Liver (tissue), 9 donors: ENCODE data around the gene PEX5L. TPM values are rescaled to one million over a fixed set of nuclear protein-coding genes. Genes with fewer than 3 reads are reported as not detected.

Source experiments
- DNase-seq: peaks from one replicate; pipeline ENCODE4 v3.0.0-alpha.2; 2017; ENCODE audit warnings: low spot score
- H3K27ac ChIP-seq, 2 donors: one replicate each; pipeline ENCODE4 v1.7.0; 2013; ENCODE audit warnings: inconsistent platforms in 2 of 2, low read length in 2 of 2, control low read depth in 1 of 2, low read depth in 1 of 2, mild to moderate bottlenecking in 1 of 2
- H3K27me3 ChIP-seq, 4 donors: one replicate each; pipeline versions ENCODE4 v1.6.1 to v1.7.0; 2013; ENCODE audit warnings: low read length in 3 of 4, inconsistent platforms in 1 of 4, mild to moderate bottlenecking in 1 of 4, moderate library complexity in 1 of 4; ENCODE audit not compliant: control insufficient read depth in 4 of 4, insufficient read depth in 4 of 4
- H3K36me3 ChIP-seq, 4 donors: one replicate each; pipeline versions ENCODE4 v1.6.1 to v1.7.0; 2013; ENCODE audit warnings: low read length in 3 of 4, mild to moderate bottlenecking in 3 of 4, low read depth in 1 of 4, moderate library complexity in 1 of 4; ENCODE audit not compliant: control insufficient read depth in 4 of 4, insufficient read depth in 3 of 4
- H3K4me1 ChIP-seq, 4 donors: one replicate each; pipeline versions ENCODE4 v1.6.1 to v1.7.0; 2013; ENCODE audit warnings: low read length in 3 of 4, mild to moderate bottlenecking in 3 of 4, moderate library complexity in 1 of 4; ENCODE audit not compliant: control insufficient read depth in 4 of 4, insufficient read depth in 4 of 4
- H3K4me3 ChIP-seq, 3 donors: one replicate each; pipeline versions ENCODE4 v1.6.1 to v1.7.0; 2013; ENCODE audit warnings: low read length in 3 of 3, control low read depth in 1 of 3, low read depth in 1 of 3, mild to moderate bottlenecking in 1 of 3
- H3K9ac ChIP-seq, 2 donors: one replicate each; pipeline ENCODE4 v1.7.0; 2013; ENCODE audit warnings: low read length in 2 of 2, mild to moderate bottlenecking in 2 of 2, moderate library complexity in 2 of 2, control low read depth in 1 of 2, low read depth in 1 of 2
- H3K9me3 ChIP-seq, 4 donors: one replicate each; pipeline versions ENCODE4 v1.6.1 to v1.7.0; 2013; ENCODE audit warnings: low read length in 3 of 4; ENCODE audit not compliant: control insufficient read depth in 4 of 4
- EGR1 ChIP-seq, 2 donors: IDR thresholded peaks; 2 replicates each; pipeline ENCODE4 v1.6.1; 2016 to 2018; ENCODE audit warnings: antibody characterized with exemption in 2 of 2, low read depth in 2 of 2
- FOXA1 ChIP-seq: IDR thresholded peaks from 2 replicates; pipeline ENCODE4 v1.6.1; 2016; ENCODE audit warnings: antibody characterized with exemption
- FOXA2 ChIP-seq: IDR thresholded peaks from 2 replicates; pipeline ENCODE4 v1.6.1; 2016; ENCODE audit warnings: antibody characterized with exemption
- GABPA ChIP-seq, 2 donors: IDR thresholded peaks in 1 of 2; conservative IDR thresholded peaks in 1 of 2; 2 replicates each; pipeline ENCODE4 v1.6.1; 2016; ENCODE audit warnings: antibody characterized with exemption in 2 of 2, mild to moderate bottlenecking in 1 of 2, moderate library complexity in 1 of 2
- HNF4A ChIP-seq, 2 donors: conservative IDR thresholded peaks; 2 replicates each; pipeline ENCODE4 v1.6.1; 2016; ENCODE audit warnings: antibody characterized with exemption in 2 of 2, mild to moderate bottlenecking in 2 of 2
- HNF4G ChIP-seq: IDR thresholded peaks from 2 replicates; pipeline ENCODE4 v1.6.1; 2016; ENCODE audit warnings: antibody characterized with exemption
- JUND ChIP-seq, 2 donors: IDR thresholded peaks; 2 replicates each; pipeline ENCODE4 v1.6.1; 2016; ENCODE audit warnings: antibody characterized with exemption in 2 of 2
- NR2F2 ChIP-seq: IDR thresholded peaks from 2 replicates; pipeline ENCODE4 v1.6.1; 2016; ENCODE audit warnings: antibody characterized with exemption
- RAD21 ChIP-seq, 2 donors: IDR thresholded peaks; 2 replicates each; pipeline ENCODE4 v1.6.1; 2016; ENCODE audit warnings: antibody characterized with exemption in 2 of 2, mild to moderate bottlenecking in 2 of 2
- RXRA ChIP-seq, 2 donors: IDR thresholded peaks; 2 replicates each; pipeline ENCODE4 v1.6.1; 2017 to 2018; ENCODE audit warnings: antibody characterized with exemption in 2 of 2, mild to moderate bottlenecking in 1 of 2
- SP1 ChIP-seq: IDR thresholded peaks from 2 replicates; pipeline ENCODE4 v1.6.1; 2018; ENCODE audit warnings: antibody characterized with exemption, mild to moderate bottlenecking
- TAF1 ChIP-seq: conservative IDR thresholded peaks from 2 replicates; pipeline ENCODE4 v1.6.1; 2016; ENCODE audit warnings: antibody characterized with exemption, mild to moderate bottlenecking
- YY1 ChIP-seq: IDR thresholded peaks from 2 replicates; pipeline ENCODE4 v1.6.1; 2016; ENCODE audit warnings: antibody characterized with exemption, mild to moderate bottlenecking
- WGBS: extraction: QIAGEN DNeasy Blood & Tissue Kit; methylation state at CpG from one replicate; pipeline ENCODE4 v1.1.7; 2013; 5-methylcytosine and 5-hydroxymethylcytosine counted together
- polyA plus RNA-seq, 2 donors: library from polyadenylated mRNA; stranded (reverse) in 1 of 2; unstranded in 1 of 2; fragments of 200-250 nt in 1 of 2; fragments of >200 nt in 1 of 2; fragmentation: Nextera tagmentation in 1 of 2; extraction: Ambion mirVana in 1 of 2; gene quantifications; one replicate each; pipeline versions ENCODE4 v1.2.1 to v1.2.3, GENCODE V29; 2013 to 2015
- total RNA-seq, 2 donors: library from RNA; depleted of rRNA; stranded (reverse); fragments of >200 nt; gene quantifications; one replicate each; pipeline ENCODE4 v1.2.3, GENCODE V29; 2014
- TF ChIP-seq, protein P1 (sequence below): IDR thresholded peaks from 2 replicates; pipeline ENCODE4 v1.6.1; 2016; ENCODE audit warnings: antibody characterized with exemption
- TF ChIP-seq, protein P2 (sequence below): IDR thresholded peaks from 2 replicates; pipeline ENCODE4 v1.6.1; 2016; ENCODE audit warnings: antibody characterized with exemption
- TF ChIP-seq, protein P3 (sequence below): IDR thresholded peaks from 2 replicates; pipeline ENCODE4 v1.6.1; 2016; ENCODE audit warnings: antibody characterized with exemption, mild to moderate bottlenecking
- TF ChIP-seq, protein P4 (sequence below): fragments of 150-350 bp; IDR thresholded peaks from 2 replicates; pipeline ENCODE4 v1.5.1; 2017; ENCODE audit warnings: improper control_type of control experiment, low read depth, low read length; ENCODE audit not compliant: missing input control
- TF ChIP-seq, protein P5 (sequence below): IDR thresholded peaks from 2 replicates; pipeline ENCODE4 v1.6.1; 2016; ENCODE audit warnings: antibody characterized with exemption
- donor health status: healthy.
- donor health status: healthy.
- donor health status: healthy.
- donor health status: healthy.
- donor health status: healthy.

PEX5L gene
- total and polyA plus RNA-seq, 4 donors: 0.03 TPM; not detected in 3

DNA sequence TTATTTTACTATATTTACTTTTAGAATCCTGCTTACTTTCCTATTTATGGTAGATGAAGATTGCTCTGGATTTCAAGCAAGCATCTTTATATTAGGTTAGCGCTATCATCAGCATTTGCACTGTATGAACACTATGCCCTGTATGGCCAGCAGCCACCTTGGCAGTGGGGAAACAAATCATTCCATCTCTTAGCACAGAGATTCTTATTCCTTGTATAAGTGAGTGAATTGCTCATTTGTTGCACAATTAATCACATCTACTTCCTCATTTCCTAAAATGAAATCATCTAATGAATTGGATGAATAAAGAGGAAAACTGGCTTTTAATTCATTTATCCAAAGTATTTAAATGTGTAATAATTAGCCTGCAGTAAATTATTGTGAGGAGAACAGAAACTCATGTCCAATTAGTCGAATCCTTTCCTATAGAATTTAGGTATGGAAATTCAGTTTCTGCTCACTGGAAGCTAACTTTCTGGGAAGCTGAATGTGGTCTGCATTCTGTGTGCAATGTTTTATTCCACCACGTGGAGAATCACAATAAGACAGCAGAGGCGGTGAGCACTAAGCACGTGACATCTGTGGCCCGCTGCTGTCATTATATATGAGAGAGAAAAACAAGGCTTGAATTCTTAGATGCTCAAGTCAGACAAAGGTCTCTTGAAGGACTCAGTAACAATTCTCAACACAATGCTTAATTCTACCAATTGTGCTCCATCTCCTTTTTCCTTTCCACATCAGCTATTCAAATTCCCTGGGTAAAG lies 93.4 kb downstream of the PEX5L start:
- 66% methylated on average over 6 of the region's 6 CpGs for WGBS
- peaks cover 0 to 7% (median 4%) of the 10 kb centered on the region in 4 donors for H3K27me3 ChIP-seq
- no peak overlapping the region for H3K9ac ChIP-seq
- no peak overlapping the region for H3K27ac ChIP-seq
- no peaks in the 10 kb centered on the region for H3K36me3 ChIP-seq
- no peak overlapping the region for H3K4me3 ChIP-seq
- H3K4me1 ChIP-seq: no peaks in the 10 kb centered on the region
- TF ChIP-seq HNF4G (no peak), TAF1 (no peak), GABPA (IDR thresholded peaks at IDR 0.05 in 1 of 2, conservative IDR thresholded peaks at IDR 0.05 in 1 of 2) (no peak), JUND (IDR thresholded peaks at IDR 0.05) (no peak), YY1 (no peak), SP1 (no peak), FOXA2 (no peak), HNF4A (conservative IDR thresholded peaks at IDR 0.05) (no peak), RAD21 (IDR thresholded peaks at IDR 0.05) (no peak), FOXA1 (no peak), NR2F2 (no peak), EGR1 (IDR thresholded peaks at IDR 0.05; ENCODE audit: low read depth in 2 of 2) (no peak), RXRA (IDR thresholded peaks at IDR 0.05) (no peak)
- TF ChIP-seq, protein P1, sequence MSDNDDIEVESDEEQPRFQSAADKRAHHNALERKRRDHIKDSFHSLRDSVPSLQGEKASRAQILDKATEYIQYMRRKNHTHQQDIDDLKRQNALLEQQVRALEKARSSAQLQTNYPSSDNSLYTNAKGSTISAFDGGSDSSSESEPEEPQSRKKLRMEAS: no peak
- TF ChIP-seq, protein P2, sequence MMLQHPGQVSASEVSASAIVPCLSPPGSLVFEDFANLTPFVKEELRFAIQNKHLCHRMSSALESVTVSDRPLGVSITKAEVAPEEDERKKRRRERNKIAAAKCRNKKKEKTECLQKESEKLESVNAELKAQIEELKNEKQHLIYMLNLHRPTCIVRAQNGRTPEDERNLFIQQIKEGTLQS: no peak
- TF ChIP-seq, protein P3, sequence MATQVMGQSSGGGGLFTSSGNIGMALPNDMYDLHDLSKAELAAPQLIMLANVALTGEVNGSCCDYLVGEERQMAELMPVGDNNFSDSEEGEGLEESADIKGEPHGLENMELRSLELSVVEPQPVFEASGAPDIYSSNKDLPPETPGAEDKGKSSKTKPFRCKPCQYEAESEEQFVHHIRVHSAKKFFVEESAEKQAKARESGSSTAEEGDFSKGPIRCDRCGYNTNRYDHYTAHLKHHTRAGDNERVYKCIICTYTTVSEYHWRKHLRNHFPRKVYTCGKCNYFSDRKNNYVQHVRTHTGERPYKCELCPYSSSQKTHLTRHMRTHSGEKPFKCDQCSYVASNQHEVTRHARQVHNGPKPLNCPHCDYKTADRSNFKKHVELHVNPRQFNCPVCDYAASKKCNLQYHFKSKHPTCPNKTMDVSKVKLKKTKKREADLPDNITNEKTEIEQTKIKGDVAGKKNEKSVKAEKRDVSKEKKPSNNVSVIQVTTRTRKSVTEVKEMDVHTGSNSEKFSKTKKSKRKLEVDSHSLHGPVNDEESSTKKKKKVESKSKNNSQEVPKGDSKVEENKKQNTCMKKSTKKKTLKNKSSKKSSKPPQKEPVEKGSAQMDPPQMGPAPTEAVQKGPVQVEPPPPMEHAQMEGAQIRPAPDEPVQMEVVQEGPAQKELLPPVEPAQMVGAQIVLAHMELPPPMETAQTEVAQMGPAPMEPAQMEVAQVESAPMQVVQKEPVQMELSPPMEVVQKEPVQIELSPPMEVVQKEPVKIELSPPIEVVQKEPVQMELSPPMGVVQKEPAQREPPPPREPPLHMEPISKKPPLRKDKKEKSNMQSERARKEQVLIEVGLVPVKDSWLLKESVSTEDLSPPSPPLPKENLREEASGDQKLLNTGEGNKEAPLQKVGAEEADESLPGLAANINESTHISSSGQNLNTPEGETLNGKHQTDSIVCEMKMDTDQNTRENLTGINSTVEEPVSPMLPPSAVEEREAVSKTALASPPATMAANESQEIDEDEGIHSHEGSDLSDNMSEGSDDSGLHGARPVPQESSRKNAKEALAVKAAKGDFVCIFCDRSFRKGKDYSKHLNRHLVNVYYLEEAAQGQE: no peak
- TF ChIP-seq, protein P4, sequence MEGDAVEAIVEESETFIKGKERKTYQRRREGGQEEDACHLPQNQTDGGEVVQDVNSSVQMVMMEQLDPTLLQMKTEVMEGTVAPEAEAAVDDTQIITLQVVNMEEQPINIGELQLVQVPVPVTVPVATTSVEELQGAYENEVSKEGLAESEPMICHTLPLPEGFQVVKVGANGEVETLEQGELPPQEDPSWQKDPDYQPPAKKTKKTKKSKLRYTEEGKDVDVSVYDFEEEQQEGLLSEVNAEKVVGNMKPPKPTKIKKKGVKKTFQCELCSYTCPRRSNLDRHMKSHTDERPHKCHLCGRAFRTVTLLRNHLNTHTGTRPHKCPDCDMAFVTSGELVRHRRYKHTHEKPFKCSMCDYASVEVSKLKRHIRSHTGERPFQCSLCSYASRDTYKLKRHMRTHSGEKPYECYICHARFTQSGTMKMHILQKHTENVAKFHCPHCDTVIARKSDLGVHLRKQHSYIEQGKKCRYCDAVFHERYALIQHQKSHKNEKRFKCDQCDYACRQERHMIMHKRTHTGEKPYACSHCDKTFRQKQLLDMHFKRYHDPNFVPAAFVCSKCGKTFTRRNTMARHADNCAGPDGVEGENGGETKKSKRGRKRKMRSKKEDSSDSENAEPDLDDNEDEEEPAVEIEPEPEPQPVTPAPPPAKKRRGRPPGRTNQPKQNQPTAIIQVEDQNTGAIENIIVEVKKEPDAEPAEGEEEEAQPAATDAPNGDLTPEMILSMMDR: no peak
- TF ChIP-seq, protein P5, sequence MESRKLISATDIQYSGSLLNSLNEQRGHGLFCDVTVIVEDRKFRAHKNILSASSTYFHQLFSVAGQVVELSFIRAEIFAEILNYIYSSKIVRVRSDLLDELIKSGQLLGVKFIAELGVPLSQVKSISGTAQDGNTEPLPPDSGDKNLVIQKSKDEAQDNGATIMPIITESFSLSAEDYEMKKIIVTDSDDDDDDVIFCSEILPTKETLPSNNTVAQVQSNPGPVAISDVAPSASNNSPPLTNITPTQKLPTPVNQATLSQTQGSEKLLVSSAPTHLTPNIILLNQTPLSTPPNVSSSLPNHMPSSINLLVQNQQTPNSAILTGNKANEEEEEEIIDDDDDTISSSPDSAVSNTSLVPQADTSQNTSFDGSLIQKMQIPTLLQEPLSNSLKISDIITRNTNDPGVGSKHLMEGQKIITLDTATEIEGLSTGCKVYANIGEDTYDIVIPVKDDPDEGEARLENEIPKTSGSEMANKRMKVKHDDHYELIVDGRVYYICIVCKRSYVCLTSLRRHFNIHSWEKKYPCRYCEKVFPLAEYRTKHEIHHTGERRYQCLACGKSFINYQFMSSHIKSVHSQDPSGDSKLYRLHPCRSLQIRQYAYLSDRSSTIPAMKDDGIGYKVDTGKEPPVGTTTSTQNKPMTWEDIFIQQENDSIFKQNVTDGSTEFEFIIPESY: no peak
- DNase-seq: no peak
- H3K9me3 ChIP-seq: no peaks in the 10 kb centered on the region
